Activated CD4-positive, alpha-beta memory T cell treated with anti-CD3 and anti-CD28 coated beads for 36 hours (primary cell): ENCODE data around the gene HUS1. TPM values are rescaled to one million over a fixed set of nuclear protein-coding genes. Genes with fewer than 3 reads are reported as not detected.

Source experiments
- CTCF ChIA-PET: fragments of 350-600 bp; sonication (Branson Sonifier 250); formaldehyde crosslinking; loops from one replicate; lab custom pipeline; 2021; ENCODE audit warnings: antibody characterized with exemption, inconsistent platforms; lab: Charles Lee
- POLR2A ChIA-PET: fragments of 350-600 bp; sonication (Branson Sonifier 250); formaldehyde crosslinking; loops from one replicate; lab custom pipeline; 2021; ENCODE audit warnings: antibody characterized with exemption; lab: Charles Lee
- DNase-seq: peaks from one replicate; pipeline ENCODE4 v3.0.0-alpha.2; 2020
- H3K27ac Mint-ChIP-seq: one replicate; pipeline ENCODE4 v1.8.0; 2021; ENCODE audit warnings: mixed read lengths
- H3K27me3 Mint-ChIP-seq: one replicate; pipeline ENCODE4 v1.8.0; 2021; ENCODE audit warnings: mixed read lengths
- H3K36me3 Mint-ChIP-seq: one replicate; pipeline ENCODE4 v1.8.0; 2021; ENCODE audit warnings: mixed read lengths
- H3K4me1 Mint-ChIP-seq: one replicate; pipeline ENCODE4 v1.8.0; 2021; ENCODE audit warnings: low read depth, mixed read lengths
- H3K4me3 Mint-ChIP-seq: one replicate; pipeline ENCODE4 v1.8.0; 2021; ENCODE audit warnings: mild to moderate bottlenecking, mixed read lengths
- H3K9me3 Mint-ChIP-seq: one replicate; pipeline ENCODE4 v1.8.0; 2021; ENCODE audit warnings: mixed read lengths
- intact Hi-C: fragments of 100-400 bp; cut with micrococcal nuclease; formaldehyde crosslinking; loops from one replicate; pipeline ENCODE4 v1.15.1; 2023
- total RNA-seq, 2 experiments: library from RNA; stranded (reverse); gene quantifications; one replicate each; pipeline ENCODE4 v1.2.3, GENCODE V29; 2021

Gene HUS1
- total RNA-seq, 2 experiments from 2014 or later: 38.6 to 38.9 TPM

- Mint-ChIP-seq H3K4me1 (no peaks in the 10 kb centered on the region), H3K4me3 (no peak overlapping the region), H3K36me3 (peaks cover 2% of the 10 kb centered on the region), H3K27me3 (no peaks in the 10 kb centered on the region), H3K27ac (no peak overlapping the region), H3K9me3 (no peaks in the 10 kb centered on the region)
- ChIA-PET CTCF (interaction anchor here (0.6 kb wide), 1 partner anchor 29 kb away, joined by 3 read pairs; no protein-coding TSS in a partner anchor), POLR2A (no interaction called here)
- no peak for DNase-seq
- intact Hi-C loops: no loop called here
Observed at GRCh38 chr7:47915616-47915976, 63.8 kb downstream of the HUS1 start.

GRCh38 chr7:47914717-47915615 lies 64.4 kb downstream of the HUS1 start:
- Mint-ChIP-seq H3K36me3 (peaks cover 2% of the 10 kb centered on the region), H3K9me3 (no peaks in the 10 kb centered on the region), H3K4me1 (no peaks in the 10 kb centered on the region), H3K27ac (no peak overlapping the region), H3K4me3 (no peak overlapping the region), H3K27me3 (no peaks in the 10 kb centered on the region)
- ChIA-PET POLR2A (no interaction called here), CTCF (no interaction called here)
- DNase-seq: no peak
- intact Hi-C loops: no loop called here

Other genes starting within 250 kb of the HUS1 start
- under 1 TPM; 0.17 to 0.19 TPM for gene PKD1L1, start 31.1 kb downstream of the HUS1 start, total RNA-seq
- gene SUN3, start 49.5 kb upstream of the HUS1 start, total RNA-seq: not detected
- under 1 TPM; 0.71 to 0.90 TPM for gene C7orf57, start 55.9 kb upstream of the HUS1 start, total RNA-seq
- 100 to 1,000 TPM; 115 to 121 TPM for gene UPP1, start 109.7 kb upstream of the HUS1 start, total RNA-seq
- not detected for gene ABCA13, start 191.8 kb upstream of the HUS1 start, total RNA-seq